Measurements from ENCODE around the gene CCDC86.

- TF ChIP-seq CTCF (IDR thresholded peaks at IDR 0.05) (no peak), POLR2AphosphoS5 (IDR thresholded peaks at IDR 0.05) (no peak)
These were observed 28.6 kb upstream of the CCDC86 start for GRCh38 chr11:60813324-60813723.
